Ishikawa (cell line): ENCODE measurements around the gene AP1S3.

ENCODE experiments used
- CEBPB ChIP-seq: IDR thresholded peaks from 2 replicates; pipeline ENCODE4 v1.6.1; 2012
- CREB1 ChIP-seq: IDR thresholded peaks from 2 replicates; pipeline ENCODE4 v1.6.1; 2012; ENCODE audit warnings: low read depth
- EGR1 ChIP-seq: IDR thresholded peaks from 2 replicates; pipeline ENCODE4 v1.6.1; 2012
- EP300 ChIP-seq: IDR thresholded peaks from 2 replicates; pipeline ENCODE4 v1.6.1; 2012; ENCODE audit warnings: borderline replicate concordance
- FOXM1 ChIP-seq: IDR thresholded peaks from 2 replicates; pipeline ENCODE4 v1.6.1; 2012; ENCODE audit warnings: low read depth, borderline replicate concordance
- MAX ChIP-seq: IDR thresholded peaks from 2 replicates; pipeline ENCODE4 v1.6.1; 2012
- NFIC ChIP-seq: IDR thresholded peaks from 2 replicates; pipeline ENCODE4 v1.6.1; 2012
- RAD21 ChIP-seq: IDR thresholded peaks from 2 replicates; pipeline ENCODE4 v1.6.1; 2012; ENCODE audit warnings: low read depth
- REST ChIP-seq: IDR thresholded peaks from 2 replicates; pipeline ENCODE4 v1.6.1; 2012; ENCODE audit warnings: low read depth, mild to moderate bottlenecking
- TAF1 ChIP-seq: IDR thresholded peaks from 2 replicates; pipeline ENCODE4 v1.6.1; 2012; ENCODE audit warnings: low read depth, mild to moderate bottlenecking
- TCF12 ChIP-seq: IDR thresholded peaks from 2 replicates; pipeline ENCODE4 v1.6.1; 2012; ENCODE audit warnings: low read depth
- TEAD4 ChIP-seq: IDR thresholded peaks from 2 replicates; pipeline ENCODE4 v1.6.1; 2012
- USF1 ChIP-seq: IDR thresholded peaks from 2 replicates; pipeline ENCODE4 v1.6.1; 2012
- YY1 ChIP-seq: IDR thresholded peaks from 2 replicates; pipeline ENCODE4 v1.6.1; 2012; ENCODE audit warnings: low read depth
- ZBTB7A ChIP-seq: IDR thresholded peaks from 2 replicates; pipeline ENCODE4 v1.6.1; 2012; ENCODE audit warnings: low read depth

Gene AP1S3

GRCh38 chr2:223837287-223838061 lies at the start of gene AP1S3:
AP1S3 (minus strand) TSS chr2:223837582; CDS start chr2:223837450, 132 bp downstream.
- TF ChIP-seq NFIC (no peak), REST (no peak), FOXM1 (no peak), TEAD4 (no peak), TCF12 (0 out of 2 replicates have a peak, but pooled peaks have one; percentile 11), ZBTB7A (0 out of 2 replicates have a peak, but pooled peaks have one; percentile 56), CREB1 (no peak), USF1 (no peak), YY1 (peak; percentile 66; the same call in 1 of the 2 replicates), TAF1 (peak; percentile 81), RAD21 (no peak), EP300 (no peak), EGR1 (peak; percentile 43; the same call in 1 of the 2 replicates), MAX (peak; percentile 60), CEBPB (no peak)

- TF ChIP-seq ZBTB7A = no peak
- no peak for TF ChIP-seq MAX
- TF ChIP-seq EGR1 = no peak
- no peak for TF ChIP-seq YY1
- TF ChIP-seq NFIC = no peak
- TF ChIP-seq FOXM1 = no peak
Observed at GRCh38 chr2:223887127-223887526, 49.7 kb upstream of the AP1S3 start.

- no peak for TF ChIP-seq YY1
- no peak for TF ChIP-seq TCF12
- no peak for TF ChIP-seq EGR1
- no peak for TF ChIP-seq REST
- no peak for TF ChIP-seq USF1
- no peak for TF ChIP-seq TEAD4
- TF ChIP-seq ZBTB7A = no peak
- no peak for TF ChIP-seq NFIC
Observed at GRCh38 chr2:223886726-223887125, 49.3 kb upstream of the AP1S3 start.

GRCh38 chr2:223884399-223884798 lies 47.0 kb upstream of the AP1S3 start:
- TF ChIP-seq CREB1 (no peak), ZBTB7A (no peak), YY1 (no peak), CEBPB (no peak), EP300 (no peak), TAF1 (no peak), TCF12 (no peak), USF1 (no peak), TEAD4 (no peak), RAD21 (no peak), MAX (no peak), NFIC (no peak), REST (no peak), FOXM1 (no peak), EGR1 (no peak)
